Mammary microvascular endothelial cell (primary cell): Measurements from ENCODE around the gene GCLM. TPM values are rescaled to one million over a fixed set of nuclear protein-coding genes. Genes with fewer than 3 reads are reported as not detected.

Experiments used
- total RNA-seq: library from RNA; depleted of rRNA; stranded (reverse); fragments of >200 nt; gene quantifications from 2 replicates; pipeline ENCODE4 v1.2.3, GENCODE V29; 2015

The GCLM gene, protein sequence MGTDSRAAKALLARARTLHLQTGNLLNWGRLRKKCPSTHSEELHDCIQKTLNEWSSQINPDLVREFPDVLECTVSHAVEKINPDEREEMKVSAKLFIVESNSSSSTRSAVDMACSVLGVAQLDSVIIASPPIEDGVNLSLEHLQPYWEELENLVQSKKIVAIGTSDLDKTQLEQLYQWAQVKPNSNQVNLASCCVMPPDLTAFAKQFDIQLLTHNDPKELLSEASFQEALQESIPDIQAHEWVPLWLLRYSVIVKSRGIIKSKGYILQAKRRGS
- total RNA-seq = 25.6 and 26.3 TPM in 2 replicates

DNA sequence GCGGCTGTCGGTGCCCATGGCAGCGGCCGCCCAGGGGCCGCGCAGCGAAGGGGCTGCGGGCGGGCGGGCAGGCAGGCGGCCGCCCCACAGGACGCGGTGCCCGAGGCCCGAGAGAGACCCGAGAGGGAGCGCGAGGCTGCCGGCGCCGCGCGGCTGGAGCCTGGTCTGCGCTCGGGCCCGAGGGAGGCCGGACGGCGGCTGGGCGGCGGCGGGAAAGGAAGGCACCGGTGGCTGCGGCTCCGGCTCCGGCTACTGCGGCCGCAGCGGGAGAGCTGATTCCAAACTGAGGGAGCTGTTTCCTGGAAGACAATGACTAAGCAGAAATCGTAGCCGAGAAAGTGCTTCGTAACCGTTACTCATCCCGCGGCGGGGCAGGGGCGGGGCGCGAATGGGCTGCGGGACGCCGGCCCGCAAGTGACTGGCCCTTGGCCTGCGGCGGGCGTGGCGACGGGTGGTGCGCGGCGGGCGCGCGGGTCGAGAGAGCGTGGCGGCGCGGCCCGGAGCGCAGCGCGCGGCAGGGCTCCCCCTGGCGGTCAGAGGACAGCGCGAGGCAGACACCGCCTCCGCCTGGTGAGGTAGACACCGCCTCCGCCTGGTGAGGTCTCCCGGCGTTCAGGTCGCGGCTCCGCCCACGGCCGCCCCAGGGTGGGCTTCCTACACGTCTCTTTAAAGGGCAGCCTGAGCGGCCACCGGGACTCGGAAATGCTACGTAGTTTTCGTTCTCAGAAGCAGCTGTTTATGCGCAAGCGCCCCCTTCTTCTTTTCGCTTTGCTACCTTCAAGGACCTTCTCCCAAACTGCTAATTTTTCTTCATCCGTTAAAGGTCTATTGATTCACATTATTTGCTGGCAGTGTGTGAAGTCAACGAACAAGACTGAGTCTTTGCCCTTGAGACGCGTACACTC is at the start of gene GCLM:
Gene GCLM (minus strand): TSS at position 285 of the 905 bp plus-strand sequence. CDS start 267 bp downstream, at position 18.

DNA sequence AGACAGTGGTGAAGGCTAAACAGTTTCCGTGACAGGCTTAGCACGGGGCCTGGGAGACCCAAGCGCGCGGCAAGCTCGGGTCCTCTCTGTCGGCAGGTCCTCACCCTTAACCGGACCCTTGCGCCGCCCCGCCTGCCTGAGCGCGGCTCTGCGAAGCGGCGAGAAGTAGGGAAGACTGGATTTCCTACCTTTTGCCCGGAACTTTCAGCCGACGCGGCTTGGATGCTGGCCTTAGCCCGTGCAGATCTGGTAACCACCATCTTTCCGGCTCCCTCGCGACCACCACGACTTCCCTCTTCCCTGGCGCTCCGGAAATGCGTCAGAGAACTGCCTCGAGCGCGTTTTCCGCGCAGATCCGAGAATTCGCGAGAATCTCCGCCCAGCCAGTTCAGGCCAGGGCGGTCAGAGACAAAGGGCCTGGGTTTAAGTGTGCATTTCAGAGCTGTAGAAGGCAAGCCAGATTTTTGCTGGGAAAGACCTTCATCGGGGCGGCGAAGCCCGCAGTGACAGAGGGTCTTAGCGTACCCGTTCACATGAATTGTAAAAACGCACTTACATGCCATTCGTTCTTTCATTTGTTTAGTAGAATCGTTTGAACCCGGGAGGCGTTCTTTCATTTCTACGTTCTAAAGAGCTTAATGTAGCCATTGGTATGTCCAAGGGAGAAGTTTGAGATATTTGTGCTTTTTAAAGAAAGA is 30.2 kb downstream of the GCLM start, which contains the start of gene DNTTIP2:
Gene DNTTIP2 (minus strand): TSS at position 318 of the 698 bp plus-strand sequence. CDS start 58 bp downstream, at position 260.

Other genes starting within 250 kb of the GCLM start
- 50.6 and 51.5 TPM in 2 replicates for gene BCAR3, start 227.6 kb downstream of the GCLM start, total RNA-seq
- gene DNTTIP2, start 30.2 kb downstream of the GCLM start, total RNA-seq = 26.4 and 30.2 TPM in 2 replicates
- 2.3 and 3.8 TPM in 2 replicates for gene ABCA4, start 211.7 kb upstream of the GCLM start, total RNA-seq